HEK293 (cell line): ENCODE results near the gene TRAPPC12.
A peak's percentile ranks its signal among the peaks of the same experiment; 100 is the strongest.

Source experiments
- CTCF ChIA-PET: fragments of 350-600 bp; formaldehyde crosslinking; extraction: SDS; loops from one replicate; lab custom pipeline; 2021; ENCODE audit warnings: antibody characterized with exemption; lab: Yijun Ruan, JAX
- POLR2A ChIA-PET: fragments of 300-600 bp; formaldehyde crosslinking; extraction: SDS; loops from one replicate; lab custom pipeline; 2020; ENCODE audit warnings: antibody characterized with exemption, inconsistent platforms; lab: Yijun Ruan, JAX
- H3K27ac ChIP-seq: fragments of 200-500 bp; sonication (Bioruptor generic); 2 replicates; pipeline ENCODE4 v1.5.1; 2014; ENCODE audit warnings: low read depth, low read length, control low read depth, inconsistent platforms; ENCODE audit errors: extremely low read depth
- H3K36me3 ChIP-seq, 2 experiments: fragments of 200-500 bp in 1 of 2; sonication (Bioruptor generic) in 1 of 2; 1 replicate in 1 of 2; 2 replicates in 1 of 2; pipeline ENCODE4 v1.5.1; 2014 to 2017; ENCODE audit warnings: inconsistent platforms in 2 of 2, low read length in 2 of 2; ENCODE audit not compliant: control insufficient read depth in 2 of 2, insufficient read depth in 1 of 2
- H3K4me1 ChIP-seq: fragments of 200-500 bp; sonication (Bioruptor generic); 2 replicates; pipeline ENCODE4 v1.5.1; 2014; ENCODE audit warnings: mild to moderate bottlenecking, low read length, inconsistent platforms; ENCODE audit not compliant: control insufficient read depth, insufficient read depth
- H3K4me3 ChIP-seq: 2 replicates; pipeline ENCODE4 v1.5.1; 2011; ENCODE audit warnings: low read depth, mild to moderate bottlenecking, control low read depth, low read length, moderate library complexity
- H3K9me3 ChIP-seq: fragments of 200-500 bp; sonication (Bioruptor generic); 2 replicates; pipeline ENCODE4 v1.5.1; 2014; ENCODE audit warnings: low read depth, low read length, inconsistent platforms; ENCODE audit not compliant: control insufficient read depth, insufficient read depth
- GLI4 ChIP-seq: fragments of 450-650 bp; formaldehyde crosslinking; IDR thresholded peaks from 2 replicates; pipeline ENCODE4 v1.5.1; 2016; ENCODE audit warnings: missing biosample characterization, missing genetic modification characterization
- OSR2 ChIP-seq: fragments of 450-650 bp; formaldehyde crosslinking; IDR thresholded peaks from 2 replicates; pipeline ENCODE4 v1.5.1; 2016; ENCODE audit warnings: missing biosample characterization, missing genetic modification characterization
- SALL2 ChIP-seq: fragments of 450-650 bp; formaldehyde crosslinking; IDR thresholded peaks from 2 replicates; pipeline ENCODE4 v1.5.0; 2017; ENCODE audit warnings: missing biosample characterization, mild to moderate bottlenecking, missing genetic modification characterization, borderline replicate concordance
- SP3 ChIP-seq: fragments of 450-650 bp; formaldehyde crosslinking; IDR thresholded peaks from 2 replicates; pipeline ENCODE4 v1.5.1; 2016; ENCODE audit warnings: missing biosample characterization, missing genetic modification characterization
- SP7 ChIP-seq: fragments of 450-650 bp; formaldehyde crosslinking; IDR thresholded peaks from 2 replicates; pipeline ENCODE4 v1.5.1; 2016; ENCODE audit warnings: missing biosample characterization, missing genetic modification characterization
- TRIM28 ChIP-seq: IDR thresholded peaks from 2 replicates; pipeline ENCODE4 v1.6.1; 2011; ENCODE audit warnings: low read length, control low read depth, borderline replicate concordance
- ZBTB48 ChIP-seq: fragments of 450-650 bp; formaldehyde crosslinking; IDR thresholded peaks from 2 replicates; pipeline ENCODE4 v1.5.1; 2016; ENCODE audit warnings: missing biosample characterization, missing genetic modification characterization
- ZBTB8A ChIP-seq: fragments of 450-650 bp; formaldehyde crosslinking; IDR thresholded peaks from 2 replicates; pipeline ENCODE4 v1.5.1; 2016; ENCODE audit warnings: missing biosample characterization, missing genetic modification characterization
- ZEB2 ChIP-seq: fragments of 450-650 bp; formaldehyde crosslinking; IDR thresholded peaks from 2 replicates; pipeline ENCODE4 v1.5.1; 2016; ENCODE audit warnings: missing biosample characterization, missing genetic modification characterization
- ZIC2 ChIP-seq: fragments of 450-650 bp; formaldehyde crosslinking; IDR thresholded peaks from 2 replicates; pipeline ENCODE4 v1.5.1; 2016; ENCODE audit warnings: missing biosample characterization, missing genetic modification characterization
- ZNF112 ChIP-seq: fragments of 450-650 bp; formaldehyde crosslinking; IDR thresholded peaks from 2 replicates; pipeline ENCODE4 v1.5.0; 2017; ENCODE audit warnings: missing biosample characterization, missing genetic modification characterization
- ZNF121 ChIP-seq: fragments of 450-650 bp; formaldehyde crosslinking; IDR thresholded peaks from 2 replicates; pipeline ENCODE4 v1.5.1; 2016; ENCODE audit warnings: missing biosample characterization, missing genetic modification characterization
- ZNF175 ChIP-seq: fragments of 450-650 bp; formaldehyde crosslinking; IDR thresholded peaks from 2 replicates; pipeline ENCODE4 v1.5.1; 2016; ENCODE audit warnings: missing biosample characterization, missing genetic modification characterization
- ZNF239 ChIP-seq: fragments of 450-650 bp; formaldehyde crosslinking; IDR thresholded peaks from 2 replicates; pipeline ENCODE4 v1.5.1; 2016; ENCODE audit warnings: missing biosample characterization, missing genetic modification characterization
- ZNF24 ChIP-seq: fragments of 450-650 bp; formaldehyde crosslinking; IDR thresholded peaks from 2 replicates; pipeline ENCODE4 v1.5.1; 2016; ENCODE audit warnings: missing biosample characterization, missing genetic modification characterization
- ZNF350 ChIP-seq: fragments of 450-650 bp; formaldehyde crosslinking; IDR thresholded peaks from 2 replicates; pipeline ENCODE4 v1.5.0; 2017; ENCODE audit warnings: missing biosample characterization, mild to moderate bottlenecking, missing genetic modification characterization
- ZNF354C ChIP-seq: fragments of 450-650 bp; formaldehyde crosslinking; IDR thresholded peaks from 2 replicates; pipeline ENCODE4 v1.5.1; 2016; ENCODE audit warnings: missing biosample characterization, missing genetic modification characterization, low read depth, borderline replicate concordance
- ZNF37A ChIP-seq: fragments of 450-650 bp; IDR thresholded peaks from 2 replicates; pipeline ENCODE4 v1.5.1; 2018; ENCODE audit warnings: missing biosample characterization, missing genetic modification characterization
- ZNF416 ChIP-seq: fragments of 450-650 bp; formaldehyde crosslinking; IDR thresholded peaks from 2 replicates; pipeline ENCODE4 v1.5.1; 2016; ENCODE audit warnings: missing biosample characterization, missing genetic modification characterization
- ZNF501 ChIP-seq: fragments of 450-650 bp; formaldehyde crosslinking; IDR thresholded peaks from 2 replicates; pipeline ENCODE4 v1.5.1; 2016; ENCODE audit warnings: missing biosample characterization, missing genetic modification characterization
- ZNF558 ChIP-seq: fragments of 450-650 bp; formaldehyde crosslinking; IDR thresholded peaks from 2 replicates; pipeline ENCODE4 v1.5.1; 2016; ENCODE audit warnings: missing biosample characterization, missing genetic modification characterization
- ZNF560 ChIP-seq: fragments of 450-650 bp; formaldehyde crosslinking; IDR thresholded peaks from 2 replicates; pipeline ENCODE4 v1.5.1; 2017; ENCODE audit warnings: missing biosample characterization, missing genetic modification characterization, borderline replicate concordance
- ZNF561 ChIP-seq: fragments of 450-650 bp; IDR thresholded peaks from 2 replicates; pipeline ENCODE4 v1.5.1; 2018; ENCODE audit warnings: missing biosample characterization, missing genetic modification characterization, borderline replicate concordance
- ZNF621 ChIP-seq: fragments of 450-650 bp; formaldehyde crosslinking; IDR thresholded peaks from 2 replicates; pipeline ENCODE4 v1.5.1; 2017; ENCODE audit warnings: missing biosample characterization, missing genetic modification characterization
- ZNF707 ChIP-seq: fragments of 450-650 bp; formaldehyde crosslinking; IDR thresholded peaks from 2 replicates; pipeline ENCODE4 v1.5.1; 2016; ENCODE audit warnings: missing biosample characterization, missing genetic modification characterization
- ZNF747 ChIP-seq: fragments of 450-650 bp; formaldehyde crosslinking; IDR thresholded peaks from 2 replicates; pipeline ENCODE4 v1.5.1; 2016; ENCODE audit warnings: missing biosample characterization, missing genetic modification characterization
- ZNF776 ChIP-seq: fragments of 450-650 bp; formaldehyde crosslinking; IDR thresholded peaks from 2 replicates; pipeline ENCODE4 v1.5.0; 2017; ENCODE audit warnings: missing biosample characterization, missing genetic modification characterization, borderline replicate concordance
- ZNF785 ChIP-seq: fragments of 450-650 bp; formaldehyde crosslinking; IDR thresholded peaks from 2 replicates; pipeline ENCODE4 v1.5.1; 2016; ENCODE audit warnings: missing biosample characterization, missing genetic modification characterization
- ZNF830 ChIP-seq: fragments of 450-650 bp; IDR thresholded peaks from 2 replicates; pipeline ENCODE4 v1.5.0; 2018; ENCODE audit warnings: missing biosample characterization, missing genetic modification characterization, low read depth, mild to moderate bottlenecking, moderate library complexity
- TF ChIP-seq, protein P1 (sequence below): fragments of 450-650 bp; formaldehyde crosslinking; IDR thresholded peaks from 2 replicates; pipeline ENCODE4 v1.5.1; 2016; ENCODE audit warnings: missing biosample characterization, missing genetic modification characterization
- TF ChIP-seq, protein P2 (sequence below): fragments of 450-650 bp; formaldehyde crosslinking; IDR thresholded peaks from 2 replicates; pipeline ENCODE4 v1.5.1; 2016; ENCODE audit warnings: missing biosample characterization, missing genetic modification characterization
- TF ChIP-seq, protein P3 (sequence below): fragments of 450-650 bp; formaldehyde crosslinking; IDR thresholded peaks from 2 replicates; pipeline ENCODE4; 2016; ENCODE audit warnings: missing biosample characterization, missing genetic modification characterization
- TF ChIP-seq, protein P4 (sequence below): fragments of 450-650 bp; formaldehyde crosslinking; IDR thresholded peaks from 2 replicates; pipeline ENCODE4 v1.5.1; 2016; ENCODE audit warnings: missing biosample characterization, missing genetic modification characterization, borderline replicate concordance

The TRAPPC12 gene

DNA sequence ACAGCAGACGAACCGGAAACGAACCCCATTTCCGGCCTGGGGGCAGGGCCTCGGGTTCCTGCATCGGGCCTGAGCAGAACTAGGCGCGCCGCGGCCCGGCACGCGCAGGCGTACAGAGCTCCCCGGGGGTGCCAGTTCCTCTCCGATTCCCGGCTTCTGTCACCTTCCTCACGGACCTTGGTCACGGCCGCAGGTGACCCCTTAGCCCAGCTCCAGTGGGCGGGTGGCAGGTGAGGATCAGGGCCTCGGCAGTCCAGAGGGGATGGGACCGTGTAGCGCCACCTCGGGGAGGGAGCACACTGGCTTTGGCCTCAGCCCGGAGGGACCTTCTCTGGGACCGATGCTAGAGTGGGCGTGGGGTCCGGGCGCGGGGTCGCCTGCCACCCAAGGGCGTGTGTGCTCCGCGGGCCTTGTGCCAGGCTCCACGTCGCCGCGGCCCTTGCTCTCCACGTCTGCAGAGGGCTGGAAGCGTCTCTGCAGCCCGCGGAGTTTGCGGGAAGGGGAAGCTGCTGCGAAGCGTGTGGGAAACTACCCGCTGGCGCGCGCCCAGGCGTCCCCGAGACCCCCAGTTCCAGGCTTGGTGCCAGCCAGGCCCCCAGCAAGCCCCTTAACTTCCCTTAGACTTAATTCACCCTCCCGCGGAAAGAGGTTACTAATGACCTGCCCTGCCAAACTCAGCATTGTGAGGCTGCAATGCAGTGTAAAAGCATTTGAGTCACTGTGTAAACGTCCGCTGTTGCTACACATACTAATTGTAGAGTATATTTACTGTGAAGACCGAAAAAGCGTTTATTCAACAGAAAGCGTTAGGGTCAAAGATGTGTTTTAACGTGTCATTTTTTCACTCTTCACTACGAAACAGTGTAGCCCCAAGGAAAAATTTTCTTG lies at the start of gene TRAPPC12:
TRAPPC12 (plus strand) TSS at position 48 of the 888 bp plus-strand sequence. CDS start 7,930 bp downstream, outside the sequence.
- Histone ChIP-seq H3K9me3 (no peaks in the 10 kb centered on the region), H3K4me1 (peaks cover 10% of the 10 kb centered on the region), H3K36me3 (peaks cover 18 to 21% of the 10 kb centered on the region in 2 experiments; a peak in 2 of 3 replicates), H3K27ac (peak within 1 kb of the TSS; percentile 71), H3K4me3 (peak within 1 kb of the TSS; percentile 93)
- ChIA-PET CTCF (interaction anchor here (0.5 to 1.2 kb wide), 4 partner anchors 13 to 723 kb away, joined by 3 to 4 read pairs (median 3); no protein-coding TSS in a partner anchor), POLR2A (interaction anchor here (0.9 to 1.6 kb wide), 5 partner anchors 12 to 179 kb away, joined by 3 to 4 read pairs (median 4); no protein-coding TSS in a partner anchor)
- TF ChIP-seq SP3 (tag by site-specific recombination): peak; percentile 78
- no peak for TF ChIP-seq ZNF239 (tag by site-specific recombination)
- no peak for TF ChIP-seq ZIC2 (tag by site-specific recombination)
- TF ChIP-seq TRIM28: no peak
- TF ChIP-seq ZNF785 (tag by site-specific recombination): no peak
- TF ChIP-seq ZNF560 (tag by site-specific recombination): no peak
- TF ChIP-seq, protein P1, sequence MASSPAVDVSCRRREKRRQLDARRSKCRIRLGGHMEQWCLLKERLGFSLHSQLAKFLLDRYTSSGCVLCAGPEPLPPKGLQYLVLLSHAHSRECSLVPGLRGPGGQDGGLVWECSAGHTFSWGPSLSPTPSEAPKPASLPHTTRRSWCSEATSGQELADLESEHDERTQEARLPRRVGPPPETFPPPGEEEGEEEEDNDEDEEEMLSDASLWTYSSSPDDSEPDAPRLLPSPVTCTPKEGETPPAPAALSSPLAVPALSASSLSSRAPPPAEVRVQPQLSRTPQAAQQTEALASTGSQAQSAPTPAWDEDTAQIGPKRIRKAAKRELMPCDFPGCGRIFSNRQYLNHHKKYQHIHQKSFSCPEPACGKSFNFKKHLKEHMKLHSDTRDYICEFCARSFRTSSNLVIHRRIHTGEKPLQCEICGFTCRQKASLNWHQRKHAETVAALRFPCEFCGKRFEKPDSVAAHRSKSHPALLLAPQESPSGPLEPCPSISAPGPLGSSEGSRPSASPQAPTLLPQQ (tag by site-specific recombination): peak; percentile 33; the same call in 1 of the 2 replicates
- peak; percentile 46; the same call in 1 of the 2 replicates for TF ChIP-seq ZEB2
- TF ChIP-seq ZNF350 (tag by site-specific recombination): no peak
- TF ChIP-seq ZNF621 (tag by site-specific recombination): no peak
- 0 out of 2 replicates have a peak, but pooled peaks have one; percentile 48 for TF ChIP-seq ZNF561 (tag by site-specific recombination)
- no peak for TF ChIP-seq ZNF830 (tag by site-specific recombination)
- 0 out of 2 replicates have a peak, but pooled peaks have one; percentile 13 for TF ChIP-seq ZNF121
- TF ChIP-seq, protein P2, sequence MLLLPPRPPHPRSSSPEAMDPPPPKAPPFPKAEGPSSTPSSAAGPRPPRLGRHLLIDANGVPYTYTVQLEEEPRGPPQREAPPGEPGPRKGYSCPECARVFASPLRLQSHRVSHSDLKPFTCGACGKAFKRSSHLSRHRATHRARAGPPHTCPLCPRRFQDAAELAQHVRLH: peak; percentile 90
- TF ChIP-seq ZNF175 (tag by site-specific recombination): no peak
- TF ChIP-seq ZBTB48 (tag by site-specific recombination): peak; percentile 70; the same call in 1 of the 2 replicates
- TF ChIP-seq, protein P3, sequence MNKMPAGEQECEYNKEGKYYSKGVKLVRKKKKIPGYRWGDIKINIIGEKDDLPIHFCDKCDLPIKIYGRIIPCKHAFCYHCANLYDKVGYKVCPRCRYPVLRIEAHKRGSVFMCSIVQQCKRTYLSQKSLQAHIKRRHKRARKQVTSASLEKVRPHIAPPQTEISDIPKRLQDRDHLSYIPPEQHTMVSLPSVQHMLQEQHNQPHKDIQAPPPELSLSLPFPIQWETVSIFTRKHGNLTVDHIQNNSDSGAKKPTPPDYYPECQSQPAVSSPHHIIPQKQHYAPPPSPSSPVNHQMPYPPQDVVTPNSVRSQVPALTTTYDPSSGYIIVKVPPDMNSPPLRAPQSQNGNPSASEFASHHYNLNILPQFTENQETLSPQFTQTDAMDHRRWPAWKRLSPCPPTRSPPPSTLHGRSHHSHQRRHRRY (tag by site-specific recombination): no peak
- no peak for TF ChIP-seq ZNF416 (tag by site-specific recombination)
- TF ChIP-seq ZBTB8A: peak; percentile 59
- TF ChIP-seq, protein P4, sequence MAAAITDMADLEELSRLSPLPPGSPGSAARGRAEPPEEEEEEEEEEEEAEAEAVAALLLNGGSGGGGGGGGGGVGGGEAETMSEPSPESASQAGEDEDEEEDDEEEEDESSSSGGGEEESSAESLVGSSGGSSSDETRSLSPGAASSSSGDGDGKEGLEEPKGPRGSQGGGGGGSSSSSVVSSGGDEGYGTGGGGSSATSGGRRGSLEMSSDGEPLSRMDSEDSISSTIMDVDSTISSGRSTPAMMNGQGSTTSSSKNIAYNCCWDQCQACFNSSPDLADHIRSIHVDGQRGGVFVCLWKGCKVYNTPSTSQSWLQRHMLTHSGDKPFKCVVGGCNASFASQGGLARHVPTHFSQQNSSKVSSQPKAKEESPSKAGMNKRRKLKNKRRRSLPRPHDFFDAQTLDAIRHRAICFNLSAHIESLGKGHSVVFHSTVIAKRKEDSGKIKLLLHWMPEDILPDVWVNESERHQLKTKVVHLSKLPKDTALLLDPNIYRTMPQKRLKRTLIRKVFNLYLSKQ (tag by site-specific recombination): no peak
- peak; percentile 52; the same call in 1 of the 2 replicates for TF ChIP-seq SP7
- TF ChIP-seq ZNF747 (tag by site-specific recombination): no peak
- TF ChIP-seq GLI4 (tag by site-specific recombination): no peak
- no peak for TF ChIP-seq ZNF707
- TF ChIP-seq ZNF37A (tag by site-specific recombination): no peak
- no peak for TF ChIP-seq ZNF112 (tag by site-specific recombination)
- no peak for TF ChIP-seq ZNF558
- no peak for TF ChIP-seq OSR2
- no peak for TF ChIP-seq ZNF776 (tag by site-specific recombination)
- TF ChIP-seq ZNF354C: no peak
- TF ChIP-seq SALL2 (tag by site-specific recombination): no peak
- peak; percentile 93 for TF ChIP-seq ZNF501 (tag by site-specific recombination)
- no peak for TF ChIP-seq ZNF24 (tag by site-specific recombination)
